Measurements from ENCODE around the gene CLEC2A. TPM values are rescaled to one million over a fixed set of nuclear protein-coding genes. Genes with fewer than 3 reads are reported as not detected.

CLEC2A gene
- total and polyA plus RNA-seq, 4 donors = not detected

- no peaks in the 10 kb centered on the region for H3K27me3 ChIP-seq (ENCODE audit: control insufficient read depth in 3 of 3, insufficient read depth in 3 of 3, low read length in 2 of 3)
- peaks cover 0 to 3% (median 0%) of the 10 kb centered on the region in 4 donors for H3K9me3 ChIP-seq (ENCODE audit: control insufficient read depth in 4 of 4, insufficient read depth in 3 of 4, low read length in 3 of 4)
- no peak overlapping the region for H3K27ac ChIP-seq (ENCODE audit: low read depth in 1 of 2, low read length in 1 of 2)
- 98% methylated on average over 3 of the region's 3 CpGs for WGBS, 2 donors
- no peak for TF ChIP-seq CTCF (IDR thresholded peaks at IDR 0.05; ENCODE audit: control extremely low read depth, extremely low read depth)
- H3K36me3 ChIP-seq (ENCODE audit: control insufficient read depth in 4 of 4, insufficient read depth in 4 of 4, low read length in 4 of 4) = no peaks in the 10 kb centered on the region
- no peak overlapping the region for H3K4me3 ChIP-seq
- no peaks in the 10 kb centered on the region for H3K4me1 ChIP-seq (ENCODE audit: control insufficient read depth in 5 of 5, insufficient read depth in 5 of 5, low read length in 5 of 5)
- no peak for DNase-seq
- ATAC-seq (ENCODE audit: insufficient read depth, low FRiP score) = no peak
- H3K9ac ChIP-seq (ENCODE audit: insufficient read depth in 1 of 2, low read length in 2 of 2) = no peak overlapping the region
Observed at GRCh38 chr12:9919443-9919842, 12.7 kb downstream of the CLEC2A start.

GRCh38 chr12:9911708-9912107 is 20.5 kb downstream of the CLEC2A start:
- no peak overlapping the region for H3K27ac ChIP-seq (ENCODE audit: low read depth in 1 of 2, low read length in 1 of 2)
- H3K36me3 ChIP-seq (ENCODE audit: control insufficient read depth in 4 of 4, insufficient read depth in 4 of 4, low read length in 4 of 4) = no peaks in the 10 kb centered on the region
- H3K27me3 ChIP-seq (ENCODE audit: control insufficient read depth in 3 of 3, insufficient read depth in 3 of 3, low read length in 2 of 3) = no peaks in the 10 kb centered on the region
- no peak overlapping the region for H3K9ac ChIP-seq (ENCODE audit: insufficient read depth in 1 of 2, low read length in 2 of 2)
- ATAC-seq (ENCODE audit: insufficient read depth, low FRiP score) = no peak
- DNase-seq = no peak
- no peak for TF ChIP-seq CTCF (IDR thresholded peaks at IDR 0.05; ENCODE audit: control extremely low read depth, extremely low read depth)
- no peaks in the 10 kb centered on the region for H3K4me1 ChIP-seq (ENCODE audit: control insufficient read depth in 5 of 5, insufficient read depth in 5 of 5, low read length in 5 of 5)
- H3K9me3 ChIP-seq (ENCODE audit: control insufficient read depth in 4 of 4, insufficient read depth in 3 of 4, low read length in 3 of 4) = peaks cover 0 to 16% (median 10%) of the 10 kb centered on the region in 4 donors
- no peak overlapping the region for H3K4me3 ChIP-seq

GRCh38 chr12:9910716-9911421 is 21.3 kb downstream of the CLEC2A start:
- Histone ChIP-seq H3K9ac (ENCODE audit: insufficient read depth in 1 of 2, low read length in 2 of 2) (no peak overlapping the region), H3K4me1 (ENCODE audit: control insufficient read depth in 5 of 5, insufficient read depth in 5 of 5, low read length in 5 of 5) (no peaks in the 10 kb centered on the region), H3K27ac (ENCODE audit: low read depth in 1 of 2, low read length in 1 of 2) (no peak overlapping the region), H3K27me3 (ENCODE audit: control insufficient read depth in 3 of 3, insufficient read depth in 3 of 3, low read length in 2 of 3) (no peaks in the 10 kb centered on the region), H3K4me3 (no peak overlapping the region), H3K36me3 (ENCODE audit: control insufficient read depth in 4 of 4, insufficient read depth in 4 of 4, low read length in 4 of 4) (no peaks in the 10 kb centered on the region), H3K9me3 (ENCODE audit: control insufficient read depth in 4 of 4, insufficient read depth in 3 of 4, low read length in 3 of 4) (peaks cover 0 to 16% (median 10%) of the 10 kb centered on the region in 4 donors)
- DNase-seq (no peak), ATAC-seq (ENCODE audit: insufficient read depth, low FRiP score) (no peak)
- no peak for TF ChIP-seq CTCF (IDR thresholded peaks at IDR 0.05; ENCODE audit: control extremely low read depth, extremely low read depth)
- 89 to 93% methylated on average over 7 of the region's 7 CpGs for WGBS, 2 donors

- DNase-seq = no peak
Observed at GRCh38 chr12:9909724-9910123, 22.4 kb downstream of the CLEC2A start.

More at GRCh38 chr12:9909724-9910123, 22.4 kb downstream of the CLEC2A start:
- no peak for TF ChIP-seq CTCF (IDR thresholded peaks at IDR 0.05; ENCODE audit: control extremely low read depth, extremely low read depth)
- Histone ChIP-seq H3K9me3 (ENCODE audit: control insufficient read depth in 4 of 4, insufficient read depth in 3 of 4, low read length in 3 of 4) (peaks cover 0 to 16% (median 10%) of the 10 kb centered on the region in 4 donors), H3K4me1 (ENCODE audit: control insufficient read depth in 5 of 5, insufficient read depth in 5 of 5, low read length in 5 of 5) (no peaks in the 10 kb centered on the region), H3K9ac (ENCODE audit: insufficient read depth in 1 of 2, low read length in 2 of 2) (no peak overlapping the region), H3K36me3 (ENCODE audit: control insufficient read depth in 4 of 4, insufficient read depth in 4 of 4, low read length in 4 of 4) (no peaks in the 10 kb centered on the region), H3K27ac (ENCODE audit: low read depth in 1 of 2, low read length in 1 of 2) (no peak overlapping the region), H3K4me3 (no peak overlapping the region), H3K27me3 (ENCODE audit: control insufficient read depth in 3 of 3, insufficient read depth in 3 of 3, low read length in 2 of 3) (no peaks in the 10 kb centered on the region)
- no peak for ATAC-seq (ENCODE audit: insufficient read depth, low FRiP score)
